DMS 273 (cell line): ENCODE measurements around the gene CYFIP2.

Experiments used
- DNase-seq: peaks from one replicate; lab custom pipeline; 2025; ENCODE audit not compliant: unreplicated experiment; lab: John Stamatoyannopoulos, UW

Gene CYFIP2

GRCh38 chr5:157352756-157353340 lies 86.9 kb downstream of the CYFIP2 start:
- no peak for DNase-seq

DNA sequence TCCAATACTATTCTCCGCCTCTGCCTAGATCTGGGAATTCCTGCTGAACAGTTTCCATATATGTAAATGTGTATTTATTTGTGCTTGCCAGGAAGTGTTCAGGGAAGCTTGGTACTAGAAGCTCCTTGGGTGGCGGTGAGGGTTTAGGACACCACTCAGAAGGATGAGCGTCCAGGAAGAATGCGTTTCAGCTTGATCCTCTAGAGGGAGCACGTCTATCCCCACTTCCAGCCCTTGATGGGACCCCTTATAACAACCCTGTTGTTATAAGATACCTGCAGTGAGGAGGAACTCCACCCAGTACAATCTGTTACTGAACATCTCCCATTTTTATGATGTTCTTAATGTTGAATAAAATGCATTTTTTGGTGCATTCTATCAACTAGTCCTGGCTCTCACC lies 88.9 kb downstream of the CYFIP2 start:
- peak; percentile 7 for DNase-seq

DNA sequence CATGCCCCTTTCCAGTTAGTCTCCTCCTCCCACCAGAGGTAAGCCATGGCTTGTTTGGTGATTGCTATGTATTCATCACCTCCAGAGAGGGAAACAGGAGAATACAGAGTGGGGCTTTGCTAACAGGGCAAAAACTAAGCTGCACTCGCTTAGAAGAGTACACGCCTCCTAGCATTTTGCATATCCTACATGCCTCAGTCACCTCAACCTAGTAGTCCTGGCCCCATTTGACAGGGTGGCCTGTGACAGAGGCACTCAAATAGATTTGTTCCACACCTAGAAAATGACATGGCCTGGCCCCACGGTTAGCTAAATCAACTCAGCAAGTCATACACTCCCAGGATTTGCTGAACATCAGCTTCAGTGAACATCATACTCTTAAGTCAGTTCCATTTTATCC lies 90.7 kb downstream of the CYFIP2 start:
- no peak for DNase-seq

DNA sequence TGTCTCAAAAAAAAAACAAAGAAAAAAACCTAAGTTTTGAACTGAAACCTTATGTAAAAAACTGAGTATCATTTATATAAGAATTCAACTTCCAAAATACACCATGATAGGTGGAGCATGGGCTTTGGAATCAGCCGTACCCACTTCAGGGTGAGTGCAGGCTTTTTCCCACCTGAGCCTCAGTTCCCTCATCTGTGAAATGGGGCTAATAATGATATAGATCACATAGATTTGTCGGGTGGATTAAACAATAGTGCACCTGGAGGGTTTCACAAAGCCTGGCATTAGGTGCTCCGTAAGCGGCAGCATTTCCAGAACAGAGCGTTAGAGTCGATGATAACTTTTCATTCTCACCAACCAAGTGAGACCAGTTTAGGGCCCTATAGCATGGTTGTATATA lies 91.9 kb downstream of the CYFIP2 start:
- no peak for DNase-seq

- DNase-seq = no peak
Observed at GRCh38 chr5:157358871-157359270, 92.9 kb downstream of the CYFIP2 start.

DNA sequence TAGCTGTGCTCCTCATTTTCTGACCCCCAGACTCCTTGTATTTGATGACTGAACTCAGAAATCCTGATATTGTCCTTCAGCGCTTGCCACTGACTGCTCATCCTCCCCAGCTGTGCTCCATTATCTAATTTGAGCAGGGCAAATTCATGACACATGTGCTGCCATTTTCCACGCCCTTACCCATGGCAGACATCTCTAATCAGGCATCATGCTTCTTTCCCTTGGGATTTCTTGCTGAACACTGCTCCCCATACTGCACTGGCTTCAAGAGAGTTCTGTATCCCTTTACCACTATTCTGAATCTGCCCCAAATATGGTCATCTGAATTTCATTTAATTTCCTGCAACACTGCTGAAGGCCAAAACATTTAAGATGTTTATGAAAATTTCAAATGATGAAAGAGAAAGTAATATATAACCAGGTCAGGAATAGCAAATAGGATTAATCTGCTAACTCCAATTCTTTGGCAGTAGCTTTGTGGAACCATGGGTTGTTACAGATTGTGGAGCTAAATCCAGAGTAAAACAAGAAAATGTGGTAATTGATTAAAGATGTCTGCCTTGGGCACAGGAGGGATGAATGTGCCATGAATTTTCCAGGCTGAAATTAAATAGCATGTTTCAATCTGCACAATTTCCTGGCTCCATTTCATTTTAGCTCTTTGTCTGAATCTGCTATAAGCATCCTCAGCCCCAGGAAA lies 93.6 kb downstream of the CYFIP2 start:
- no peak for DNase-seq

DNA sequence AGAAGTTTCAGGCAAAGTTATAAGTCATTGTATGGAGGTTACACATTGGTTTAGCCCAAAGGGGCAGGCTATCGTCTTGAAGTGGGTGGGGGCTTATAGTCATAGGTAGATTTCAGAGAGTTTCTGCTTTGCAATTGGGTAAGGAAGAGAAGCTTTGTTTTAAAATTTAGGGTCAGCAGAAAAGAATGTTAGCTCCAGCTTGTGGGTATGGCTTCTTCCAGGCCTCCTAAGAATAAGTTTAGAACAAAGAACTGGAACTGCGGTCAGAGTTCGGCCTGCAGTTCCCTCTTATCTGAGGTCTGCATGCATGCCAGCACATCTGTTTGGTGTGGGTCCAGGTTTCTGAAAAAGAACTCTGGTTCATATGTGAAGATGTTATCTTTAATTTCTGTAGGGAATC lies 96.1 kb downstream of the CYFIP2 start:
- DNase-seq = no peak

- DNase-seq = no peak
Observed at GRCh38 chr5:157362502-157362901, 96.6 kb downstream of the CYFIP2 start.

DNA sequence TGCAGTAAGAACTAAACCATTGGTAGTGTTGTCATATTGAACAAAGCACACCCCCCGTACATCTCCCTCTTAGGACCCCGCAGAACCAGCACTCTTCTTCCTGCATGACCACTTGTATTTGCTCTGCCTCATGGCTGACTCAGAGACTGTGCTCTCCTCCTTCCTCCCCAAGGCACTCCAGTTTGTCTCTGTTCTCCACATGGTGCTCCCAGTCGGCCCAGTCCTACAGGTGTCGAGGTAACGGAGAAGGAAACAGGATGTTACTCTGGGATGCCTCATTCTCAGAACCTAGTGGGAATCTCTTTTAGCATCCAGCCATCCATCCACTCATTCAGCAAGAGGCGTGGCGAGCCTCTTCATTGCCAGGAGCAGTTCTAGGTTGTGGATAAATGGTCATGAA lies 97.1 kb downstream of the CYFIP2 start:
- no peak for DNase-seq

DNA sequence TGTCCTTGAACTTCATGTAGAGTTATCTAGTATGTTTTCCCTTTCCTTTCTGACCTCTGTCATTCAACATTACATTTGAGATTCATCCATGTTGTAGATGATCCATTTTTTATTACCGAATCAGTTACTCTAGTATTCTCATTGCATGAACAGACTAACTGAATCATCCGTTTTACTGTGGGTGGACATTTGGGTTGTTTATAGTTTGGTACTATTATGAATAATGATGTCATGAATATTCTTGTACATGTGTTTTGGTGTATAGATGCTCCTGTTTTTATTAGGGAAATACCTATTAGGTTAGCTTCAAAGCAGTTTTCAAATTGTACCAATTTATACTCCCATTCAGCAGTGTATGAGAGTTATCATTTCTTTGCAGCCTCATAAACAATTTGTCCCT lies 99.8 kb downstream of the CYFIP2 start:
- DNase-seq = no peak

GRCh38 chr5:157366741-157367674 lies 101.1 kb downstream of the CYFIP2 start:
- DNase-seq = peak; percentile 58

- DNase-seq = no peak
Observed at GRCh38 chr5:157369507-157369906, 103.6 kb downstream of the CYFIP2 start.

DNA sequence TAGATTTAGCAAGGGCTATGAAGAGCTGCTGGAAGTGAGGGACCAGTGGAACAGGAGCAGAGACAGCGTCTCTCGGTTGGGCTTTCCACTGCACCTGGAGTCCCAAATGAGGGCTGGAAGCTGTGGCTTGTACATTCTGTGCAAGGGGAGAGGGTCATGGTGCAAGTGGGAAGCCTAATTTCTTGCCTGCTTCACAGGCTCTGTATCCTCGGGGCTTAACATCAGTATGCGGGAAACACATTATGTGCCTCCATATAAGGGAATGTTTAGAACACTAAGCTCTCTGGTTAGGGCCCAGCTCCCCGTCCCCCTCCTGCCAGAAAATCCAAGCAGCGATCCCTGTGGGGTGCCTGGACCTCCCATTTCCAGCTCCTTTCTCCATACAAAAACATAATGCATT lies 105.0 kb downstream of the CYFIP2 start:
- no peak for DNase-seq

GRCh38 chr5:157371655-157372471 lies 105.9 kb downstream of the CYFIP2 start:
- DNase-seq = no peak

DNA sequence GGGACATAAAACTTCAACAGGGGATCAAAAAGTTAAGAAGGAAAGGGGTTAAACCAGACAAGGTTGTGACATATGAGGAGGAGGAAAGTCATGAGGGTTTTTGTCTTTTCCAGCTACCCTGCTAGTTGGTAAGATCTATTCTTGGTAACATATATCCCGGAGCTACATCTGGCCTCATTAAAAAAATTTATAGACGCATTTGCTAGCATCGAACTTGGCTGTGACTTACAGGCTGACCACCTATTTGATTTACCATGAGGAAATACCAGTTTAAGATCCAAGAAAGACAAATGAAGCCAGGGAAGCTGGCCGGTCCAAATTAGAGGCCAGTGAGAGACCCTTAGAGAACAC lies 106.5 kb downstream of the CYFIP2 start:
- no peak for DNase-seq

DNA sequence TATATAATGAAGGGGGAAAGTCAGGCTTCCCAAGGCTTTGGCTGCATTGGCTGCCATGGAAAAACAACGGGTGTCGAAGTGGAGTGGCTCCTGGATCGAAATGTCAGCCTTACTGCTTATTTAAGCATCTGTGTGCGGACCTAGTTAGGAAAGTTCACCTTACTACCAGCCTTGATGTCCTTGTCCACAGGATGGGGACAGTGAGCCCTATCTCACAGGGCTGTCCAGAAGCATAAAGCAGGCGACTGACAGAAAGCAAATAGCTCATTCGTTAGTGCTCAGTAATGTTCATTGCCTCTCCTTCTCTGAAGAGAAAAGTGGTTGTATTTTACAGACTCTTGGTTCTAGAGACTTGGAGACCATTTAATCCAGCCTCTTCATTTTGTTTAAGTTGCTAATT lies 112.6 kb downstream of the CYFIP2 start:
- no peak for DNase-seq

DNA sequence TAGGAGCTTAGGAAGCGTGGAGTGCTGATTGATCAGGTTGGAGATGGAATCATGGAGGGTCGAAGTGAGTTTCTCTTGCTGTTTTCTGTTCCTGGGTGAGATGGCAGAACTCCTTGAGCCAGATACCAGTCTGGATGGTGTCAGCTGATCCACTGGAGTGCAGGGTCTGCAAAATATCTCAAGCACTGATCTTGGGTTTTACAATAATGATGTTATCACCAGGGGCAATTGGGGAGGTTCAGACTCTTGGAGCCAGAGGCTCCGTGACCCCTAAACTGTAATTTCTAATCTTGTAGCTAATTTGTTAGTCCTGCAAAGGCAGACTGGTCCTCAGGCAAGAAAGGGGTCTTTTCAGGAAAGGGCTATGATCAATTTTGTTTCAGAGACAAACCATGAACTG lies 114.1 kb downstream of the CYFIP2 start:
- DNase-seq = no peak

DNA sequence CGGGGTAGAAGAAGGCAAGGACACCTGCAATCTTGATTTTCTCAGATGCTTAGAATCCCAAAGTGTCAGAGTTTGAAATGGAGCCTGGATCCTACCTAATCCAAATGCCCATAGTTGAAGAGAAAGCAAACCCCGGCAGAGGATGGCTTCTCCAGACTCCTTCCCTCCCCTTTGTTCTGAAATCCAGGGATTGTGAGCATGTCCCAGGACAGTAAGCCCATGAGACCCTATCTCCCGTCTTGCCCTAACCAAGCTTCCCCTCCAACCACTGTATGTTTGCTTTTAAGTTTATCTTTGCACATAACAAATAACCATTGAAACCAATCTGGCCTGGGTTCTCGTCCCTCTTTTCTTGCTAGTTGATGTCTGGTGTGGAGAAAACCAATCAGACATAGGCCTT lies 115.8 kb downstream of the CYFIP2 start:
- DNase-seq = no peak

GRCh38 chr5:157382996-157383800 lies 117.3 kb downstream of the CYFIP2 start:
- DNase-seq = no peak

DNA sequence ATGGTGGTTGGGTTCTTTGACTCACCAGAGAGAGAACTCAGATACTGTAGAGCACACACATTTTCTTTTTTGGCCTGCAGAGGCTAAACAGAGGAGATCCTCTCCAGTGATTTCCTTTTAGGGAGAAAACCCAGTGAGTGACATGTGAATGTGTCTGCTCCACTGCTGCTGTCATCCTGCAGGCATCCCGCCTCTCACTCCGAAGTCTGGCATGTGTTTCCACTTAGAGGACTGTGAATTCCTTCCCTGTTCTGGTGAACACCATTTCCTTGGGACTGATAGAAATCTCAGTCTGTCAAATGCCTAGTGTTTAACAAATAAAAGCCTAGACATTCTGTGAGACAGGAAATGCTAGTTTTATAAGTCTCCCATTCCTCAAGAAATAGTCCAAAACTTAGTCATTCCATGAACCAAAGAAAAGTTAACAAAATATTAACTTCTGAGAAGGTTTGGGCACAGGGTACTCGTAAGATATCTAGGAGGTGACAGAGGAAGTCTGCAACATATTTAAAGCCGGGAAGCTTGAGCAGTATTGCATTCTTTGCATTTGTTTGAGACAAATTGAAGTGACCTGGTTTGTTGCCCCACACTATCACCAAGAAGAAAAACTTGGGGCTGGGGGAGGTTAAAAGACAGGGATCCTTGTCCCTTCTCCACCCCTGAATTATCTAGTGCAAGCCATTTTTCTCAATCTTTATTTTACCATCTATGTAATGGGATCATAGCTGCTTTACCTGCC lies 119.2 kb downstream of the CYFIP2 start:
- DNase-seq = no peak
